Kidney (tissue), 14 donors: Measurements from ENCODE around the gene KAT7. TPM values are rescaled to one million over a fixed set of nuclear protein-coding genes. Genes with fewer than 3 reads are reported as not detected.

Experiments
- DNase-seq, 5 donors: peaks; one replicate each; pipeline ENCODE4 v3.0.0-alpha.2; 2013 to 2020
- FAIRE-seq: peaks from 2 replicates; lab custom pipeline; 2012; peaks lifted over from hg19 to GRCh38; lab: Jason Lieb, UNC
- H3K27ac ChIP-seq, 2 donors: one replicate each; pipeline ENCODE4 v1.7.0; 2013; ENCODE audit warnings: low read depth in 2 of 2, low read length in 2 of 2, inconsistent platforms in 1 of 2
- H3K27me3 ChIP-seq: one replicate; pipeline ENCODE4 v1.7.1; 2013; ENCODE audit warnings: low read length, inconsistent platforms; ENCODE audit not compliant: control insufficient read depth, insufficient read depth
- H3K36me3 ChIP-seq, 3 donors: one replicate each; pipeline versions ENCODE4 v1.7.0 to v1.7.1; 2013; ENCODE audit warnings: low read length in 3 of 3, control low read depth in 1 of 3, inconsistent platforms in 1 of 3; ENCODE audit not compliant: insufficient read depth in 3 of 3, control insufficient read depth in 2 of 3
- H3K4me1 ChIP-seq, 3 donors: one replicate each; pipeline versions ENCODE4 v1.7.0 to v1.7.1; 2013; ENCODE audit warnings: low read length in 3 of 3, inconsistent platforms in 1 of 3, low read depth in 1 of 3; ENCODE audit not compliant: control insufficient read depth in 2 of 3, insufficient read depth in 2 of 3
- H3K4me3 ChIP-seq, 3 donors: one replicate each; pipeline versions ENCODE4 v1.7.0 to v1.8.1; 2013; ENCODE audit warnings: low read length in 3 of 3, control low read depth in 1 of 3, inconsistent platforms in 1 of 3
- H3K9ac ChIP-seq, 3 donors: one replicate each; pipeline versions ENCODE4 v1.7.0 to v1.7.1; 2013; ENCODE audit warnings: low read length in 3 of 3, control low read depth in 1 of 3, inconsistent platforms in 1 of 3
- H3K9me3 ChIP-seq, 3 donors: one replicate each; pipeline versions ENCODE4 v1.7.0 to v1.7.1; 2013; ENCODE audit warnings: low read length in 3 of 3, control low read depth in 1 of 3, inconsistent platforms in 1 of 3; ENCODE audit not compliant: control insufficient read depth in 2 of 3, insufficient read depth in 1 of 3
- intact Hi-C: fragments of 100-400 bp; cut with DNase I; formaldehyde crosslinking; loops from one replicate; pipeline ENCODE4 v1.11.1; 2022
- polyA plus RNA-seq: library from polyadenylated mRNA; stranded (reverse); fragments of 350-450 nt; fragmentation: Illumina TruSeq; extraction: RNeasy Lipid Tissue Mini Kit (QIAGEN cat#74804); gene quantifications from one replicate; pipeline ENCODE4 v1.2.3, GENCODE V29; 2014; ENCODE audit warnings: low read depth, low replicate concordance; ENCODE audit not compliant: insufficient read depth
- total RNA-seq: library from RNA; stranded (reverse); fragmentation: NEBNext Ultra II Directional; extraction: Animal tissue kit (Norgen Biotek cat#: 25700); gene quantifications from one replicate; pipeline ENCODE4 v1.2.1, GENCODE V29; 2021
- TF ChIP-seq, protein P1 (sequence below): IDR thresholded peaks from 3 replicates; pipeline ENCODE4 v1.5.1; 2012; ENCODE audit warnings: mild to moderate bottlenecking, moderate library complexity, borderline replicate concordance; ENCODE audit not compliant: insufficient read depth; ENCODE audit errors: extremely low read depth
- donor health status: control.
- donor health status: control.
- donor health status: control.
- donor health status: control.
- donor health status: control.
- donor health status: DM: yes; HTN: yes; CAD: no.
- donor health status: Normal renal cell carcinoma (clear cell type).

Gene KAT7
- total and polyA plus RNA-seq, 2 donors from 2014 or later = 18.4 to 76.9 TPM

GRCh38 chr17:49748223-49748622 lies 40.3 kb upstream of the KAT7 start:
- H3K4me1 ChIP-seq = peaks cover 0 to 16% (median 5%) of the 10 kb centered on the region in 3 donors
- no peaks in the 10 kb centered on the region for H3K9me3 ChIP-seq
- TF ChIP-seq, protein P1, sequence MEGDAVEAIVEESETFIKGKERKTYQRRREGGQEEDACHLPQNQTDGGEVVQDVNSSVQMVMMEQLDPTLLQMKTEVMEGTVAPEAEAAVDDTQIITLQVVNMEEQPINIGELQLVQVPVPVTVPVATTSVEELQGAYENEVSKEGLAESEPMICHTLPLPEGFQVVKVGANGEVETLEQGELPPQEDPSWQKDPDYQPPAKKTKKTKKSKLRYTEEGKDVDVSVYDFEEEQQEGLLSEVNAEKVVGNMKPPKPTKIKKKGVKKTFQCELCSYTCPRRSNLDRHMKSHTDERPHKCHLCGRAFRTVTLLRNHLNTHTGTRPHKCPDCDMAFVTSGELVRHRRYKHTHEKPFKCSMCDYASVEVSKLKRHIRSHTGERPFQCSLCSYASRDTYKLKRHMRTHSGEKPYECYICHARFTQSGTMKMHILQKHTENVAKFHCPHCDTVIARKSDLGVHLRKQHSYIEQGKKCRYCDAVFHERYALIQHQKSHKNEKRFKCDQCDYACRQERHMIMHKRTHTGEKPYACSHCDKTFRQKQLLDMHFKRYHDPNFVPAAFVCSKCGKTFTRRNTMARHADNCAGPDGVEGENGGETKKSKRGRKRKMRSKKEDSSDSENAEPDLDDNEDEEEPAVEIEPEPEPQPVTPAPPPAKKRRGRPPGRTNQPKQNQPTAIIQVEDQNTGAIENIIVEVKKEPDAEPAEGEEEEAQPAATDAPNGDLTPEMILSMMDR = no peak
- intact Hi-C loops = no loop called here
- H3K27me3 ChIP-seq = no peaks in the 10 kb centered on the region
- DNase-seq (no peak), FAIRE-seq (no peak)
- no peak overlapping the region for H3K4me3 ChIP-seq
- no peaks in the 10 kb centered on the region for H3K36me3 ChIP-seq
- H3K9ac ChIP-seq = no peak overlapping the region
- H3K27ac ChIP-seq = no peak overlapping the region

DNA sequence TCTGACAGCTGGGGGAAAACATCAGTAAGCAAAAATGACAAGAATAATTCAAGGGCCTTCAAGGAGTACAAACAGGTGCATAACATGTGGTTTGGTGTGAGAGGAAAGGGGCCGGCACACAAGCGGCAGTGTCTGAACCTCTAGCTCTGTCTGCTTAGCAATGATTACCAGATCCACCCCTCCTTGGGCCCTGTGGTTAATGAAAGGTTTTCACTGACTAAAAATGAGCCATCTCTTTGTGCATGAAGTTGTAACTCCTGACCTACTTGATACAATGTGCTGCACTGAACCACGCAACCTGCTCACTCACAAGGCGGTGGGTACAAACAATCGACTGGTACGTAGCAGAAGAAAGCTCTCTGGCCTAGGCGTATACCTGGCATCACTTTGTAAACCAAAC lies 39.7 kb upstream of the KAT7 start:
- no peak overlapping the region for H3K27ac ChIP-seq
- TF ChIP-seq, protein P1 = no peak
- intact Hi-C loops = no loop called here

GRCh38 chr17:49749730-49750129 lies 38.8 kb upstream of the KAT7 start:
- H3K9ac ChIP-seq = no peak overlapping the region
- no peaks in the 10 kb centered on the region for H3K27me3 ChIP-seq
- FAIRE-seq (no peak), DNase-seq (no peak)
- H3K9me3 ChIP-seq = no peaks in the 10 kb centered on the region
- H3K4me3 ChIP-seq = no peak overlapping the region
- intact Hi-C loops = no loop called here
- H3K4me1 ChIP-seq = peaks cover 0 to 16% (median 5%) of the 10 kb centered on the region in 3 donors
- no peak overlapping the region for H3K27ac ChIP-seq
- TF ChIP-seq, protein P1 = no peak
- H3K36me3 ChIP-seq = no peaks in the 10 kb centered on the region

More for the DNA sequence above, 39.7 kb upstream of the KAT7 start:
- FAIRE-seq (no peak), DNase-seq (peak in 2 of 5 donors; percentile 19 to 40)
- no peaks in the 10 kb centered on the region for H3K9me3 ChIP-seq
- no peaks in the 10 kb centered on the region for H3K36me3 ChIP-seq
- peaks cover 0 to 16% (median 5%) of the 10 kb centered on the region in 3 donors for H3K4me1 ChIP-seq
- H3K27me3 ChIP-seq = no peaks in the 10 kb centered on the region
- H3K9ac ChIP-seq = no peak overlapping the region
- H3K4me3 ChIP-seq = no peak overlapping the region

DNA sequence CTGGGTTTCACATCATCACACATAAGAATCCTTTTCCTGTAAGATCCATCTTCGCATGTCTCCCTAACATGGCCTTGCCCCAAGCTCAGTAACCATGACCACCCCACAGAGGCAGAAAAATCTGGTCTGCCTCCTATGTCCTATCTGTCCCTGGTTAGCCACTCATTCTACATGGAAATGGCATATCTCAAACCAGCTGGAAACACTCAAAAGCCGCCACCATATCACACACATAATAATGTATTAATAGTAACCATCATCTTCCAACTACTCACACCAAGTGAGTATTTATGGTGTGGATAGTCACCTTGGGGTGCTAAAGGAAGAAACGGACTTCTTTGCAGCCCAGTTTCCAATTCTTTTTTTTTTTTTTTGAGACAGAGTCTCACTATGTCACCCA lies 36.0 kb upstream of the KAT7 start:
- Histone ChIP-seq H3K27ac (no peak overlapping the region), H3K9me3 (no peaks in the 10 kb centered on the region), H3K4me1 (peaks cover 2 to 9% (median 2%) of the 10 kb centered on the region in 3 donors), H3K36me3 (no peaks in the 10 kb centered on the region), H3K27me3 (no peaks in the 10 kb centered on the region), H3K4me3 (no peak overlapping the region), H3K9ac (no peak overlapping the region)
- DNase-seq = no peak
- FAIRE-seq = no peak
- TF ChIP-seq, protein P1 = no peak
- intact Hi-C loops = no loop called here
